Mesenchymal stem cell (in vitro differentiated cells and primary cell): Measurements from ENCODE around the gene UNC13B.

Experiments used
- DNase-seq: peaks from one replicate; pipeline ENCODE4 v3.0.0-alpha.2; 2013
- H2AFZ ChIP-seq: one replicate; pipeline ENCODE4 v1.6.1; 2013; ENCODE audit warnings: low read depth, mild to moderate bottlenecking, control low read depth, inconsistent platforms, low read length, moderate library complexity
- H2AK5ac ChIP-seq: 2 replicates; pipeline ENCODE4 v1.6.1; 2013; ENCODE audit warnings: low read length, moderate library complexity, mild to moderate bottlenecking, inconsistent platforms; ENCODE audit not compliant: severe bottlenecking
- H2BK120ac ChIP-seq: one replicate; pipeline ENCODE4 v1.6.1; 2013; ENCODE audit warnings: low read depth, mild to moderate bottlenecking, inconsistent platforms, low read length, moderate library complexity
- H2BK12ac ChIP-seq, 2 experiments: one replicate each; pipeline ENCODE4 v1.6.1; 2013; ENCODE audit warnings: inconsistent platforms in 2 of 2, low read length in 2 of 2, mild to moderate bottlenecking in 2 of 2, moderate library complexity in 2 of 2, control low read depth in 1 of 2
- H2BK15ac ChIP-seq: one replicate; pipeline ENCODE4 v1.6.1; 2013; ENCODE audit warnings: mild to moderate bottlenecking, low read depth, inconsistent platforms; ENCODE audit not compliant: poor library complexity, severe bottlenecking
- H2BK5ac ChIP-seq: 2 replicates; pipeline ENCODE4 v1.6.1; 2013; ENCODE audit warnings: low read depth, mild to moderate bottlenecking, low read length, control low read depth, inconsistent platforms; ENCODE audit not compliant: poor library complexity, severe bottlenecking
- H3K14ac ChIP-seq, 2 experiments: one replicate each; pipeline ENCODE4 v1.6.1; 2013; ENCODE audit warnings: inconsistent platforms in 2 of 2, low read length in 2 of 2, control low read depth in 1 of 2, mild to moderate bottlenecking in 1 of 2, moderate library complexity in 1 of 2
- H3K18ac ChIP-seq, 2 experiments: one replicate each; pipeline ENCODE4 v1.6.1; 2013; ENCODE audit warnings: inconsistent platforms in 2 of 2, low read length in 2 of 2, control low read depth in 1 of 2, low read depth in 1 of 2, mild to moderate bottlenecking in 1 of 2
- H3K23ac ChIP-seq, 2 experiments: one replicate each; pipeline ENCODE4 v1.6.1; 2013; ENCODE audit warnings: inconsistent platforms in 2 of 2, low read length in 2 of 2, mild to moderate bottlenecking in 2 of 2, moderate library complexity in 2 of 2, control low read depth in 1 of 2
- H3K27ac ChIP-seq: 2 replicates; pipeline ENCODE4 v1.5.1; 2013; ENCODE audit warnings: mild to moderate bottlenecking, moderate library complexity, low read length, control low read depth, inconsistent platforms; ENCODE audit not compliant: poor library complexity, severe bottlenecking
- H3K27me3 ChIP-seq, 2 experiments: 2 replicates each; pipeline versions ENCODE4 v1.6.1 to v1.7.0; 2013; ENCODE audit warnings: low read length in 2 of 2, mild to moderate bottlenecking in 2 of 2, moderate library complexity in 2 of 2, control low read depth in 1 of 2, inconsistent platforms in 1 of 2; ENCODE audit not compliant: control insufficient read depth in 1 of 2, insufficient read depth in 1 of 2
- H3K36me3 ChIP-seq, 2 experiments: 2 replicates each; pipeline versions ENCODE4 v1.6.1 to v1.7.0; 2013; ENCODE audit warnings: low read length in 2 of 2, control low read depth in 1 of 2, inconsistent platforms in 1 of 2, low read depth in 1 of 2, mild to moderate bottlenecking in 1 of 2; ENCODE audit not compliant: insufficient read depth in 2 of 2, control insufficient read depth in 1 of 2
- H3K4ac ChIP-seq, 2 experiments: one replicate each; pipeline ENCODE4 v1.6.1; 2013; ENCODE audit warnings: inconsistent platforms in 2 of 2, low read length in 2 of 2, mild to moderate bottlenecking in 2 of 2, moderate library complexity in 2 of 2, control low read depth in 1 of 2, low read depth in 1 of 2
- H3K4me1 ChIP-seq: 2 replicates; pipeline ENCODE4 v1.6.1; 2013; ENCODE audit warnings: low read depth, low read length, control low read depth; ENCODE audit not compliant: control insufficient read depth, insufficient read depth
- H3K4me2 ChIP-seq: 2 replicates; pipeline ENCODE4 v1.6.1; 2013; ENCODE audit warnings: low read length, mild to moderate bottlenecking, inconsistent platforms; ENCODE audit not compliant: poor library complexity, severe bottlenecking
- H3K4me3 ChIP-seq, 2 experiments: 2 replicates each; pipeline versions ENCODE4 v1.5.1 to v1.7.0; 2013; ENCODE audit warnings: low read length in 2 of 2, mild to moderate bottlenecking in 2 of 2, control low read depth in 1 of 2, low read depth in 1 of 2; ENCODE audit not compliant: insufficient read depth in 1 of 2
- H3K79me1 ChIP-seq: replicated peaks from 2 replicates; pipeline ENCODE4 v1.6.1; 2013; ENCODE audit warnings: mild to moderate bottlenecking, control low read depth, low read length, inconsistent platforms; ENCODE audit not compliant: poor library complexity, severe bottlenecking
- H3K9ac ChIP-seq: 2 replicates; pipeline ENCODE4 v1.7.0; 2013; ENCODE audit warnings: mild to moderate bottlenecking, low read length, moderate library complexity
- H3K9me3 ChIP-seq: 2 replicates; pipeline ENCODE4 v1.7.0; 2013; ENCODE audit warnings: mild to moderate bottlenecking, low read length; ENCODE audit not compliant: control insufficient read depth
- H4K8ac ChIP-seq: one replicate; pipeline ENCODE4 v1.6.1; 2013; ENCODE audit warnings: inconsistent platforms, mild to moderate bottlenecking, low read length, moderate library complexity
- H4K91ac ChIP-seq: one replicate; pipeline ENCODE4 v1.6.1; 2013; ENCODE audit warnings: mild to moderate bottlenecking, low read length, inconsistent platforms
- WGBS: methylation state at CpG from one replicate; pipeline ENCODE4 v1.1.7; 2013; ENCODE audit warnings: mixed read lengths; 5-methylcytosine and 5-hydroxymethylcytosine counted together

Gene UNC13B

GRCh38 chr9:35229066-35229778, 67.4 kb downstream of the UNC13B start:
- Histone ChIP-seq H3K4me2 (no peak overlapping the region), H3K27ac (no peak overlapping the region), H3K27me3 (no peaks in the 10 kb centered on the region), H3K79me1 (peaks cover 12% of the 10 kb centered on the region), H2BK12ac (no peak overlapping the region), H3K4me1 (no peaks in the 10 kb centered on the region), H4K8ac (no peak overlapping the region), H3K23ac (no peak overlapping the region), H4K91ac (no peak overlapping the region), H2AFZ (no peak overlapping the region), H3K36me3 (no peaks in the 10 kb centered on the region), H3K18ac (no peak overlapping the region), H3K4ac (no peak overlapping the region), H2BK120ac (no peak overlapping the region), H2AK5ac (no peak overlapping the region), H2BK15ac (no peak overlapping the region), H3K4me3 (no peak overlapping the region), H2BK5ac (no peak overlapping the region), H3K9me3 (peaks cover 5% of the 10 kb centered on the region), H3K9ac (no peak overlapping the region), H3K14ac (no peak overlapping the region)
- 80% methylated on average over 1 of the region's 1 CpG for WGBS
- no peak for DNase-seq

DNA sequence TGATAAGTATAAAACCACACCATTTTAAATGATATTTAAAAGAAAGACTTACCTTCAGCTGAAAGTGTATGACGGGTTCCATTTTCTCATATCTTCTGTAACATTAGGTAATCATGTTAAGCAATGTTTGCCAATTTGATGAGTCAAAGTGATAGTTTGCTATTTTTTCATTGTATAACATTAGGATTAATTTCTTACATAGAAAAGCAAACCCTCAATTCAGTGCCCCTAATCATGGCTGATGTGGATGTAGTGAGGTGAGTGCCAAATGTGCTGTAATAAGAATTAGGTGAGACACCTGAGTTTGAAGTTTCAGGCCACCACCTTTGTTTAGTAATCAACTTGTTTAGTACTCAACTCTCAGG, 68.0 kb downstream of the UNC13B start:
- no peaks in the 10 kb centered on the region for H3K27me3 ChIP-seq
- no peak overlapping the region for H3K9ac ChIP-seq
- peaks cover 5% of the 10 kb centered on the region for H3K9me3 ChIP-seq
- H2BK15ac ChIP-seq, result no peak overlapping the region
- H2BK12ac ChIP-seq, result no peak overlapping the region
- H3K4me2 ChIP-seq, result no peak overlapping the region
- peaks cover 10% of the 10 kb centered on the region for H3K79me1 ChIP-seq
- H3K4me1 ChIP-seq, result no peaks in the 10 kb centered on the region
- H3K4me3 ChIP-seq, result no peak overlapping the region
- DNase-seq, result no peak
- H3K4ac ChIP-seq, result no peak overlapping the region
- no peak overlapping the region for H4K91ac ChIP-seq
- H4K8ac ChIP-seq, result no peak overlapping the region
- no peaks in the 10 kb centered on the region for H3K36me3 ChIP-seq
- H3K23ac ChIP-seq, result no peak overlapping the region
- H2AK5ac ChIP-seq, result no peak overlapping the region
- no peak overlapping the region for H2BK5ac ChIP-seq
- no peak overlapping the region for H2BK120ac ChIP-seq
- no peak overlapping the region for H3K18ac ChIP-seq
- H2AFZ ChIP-seq, result no peak overlapping the region
- H3K14ac ChIP-seq, result no peak overlapping the region
- no CpG with 5 or more reads among the region's 1 CpG for WGBS
- H3K27ac ChIP-seq, result no peak overlapping the region

DNA sequence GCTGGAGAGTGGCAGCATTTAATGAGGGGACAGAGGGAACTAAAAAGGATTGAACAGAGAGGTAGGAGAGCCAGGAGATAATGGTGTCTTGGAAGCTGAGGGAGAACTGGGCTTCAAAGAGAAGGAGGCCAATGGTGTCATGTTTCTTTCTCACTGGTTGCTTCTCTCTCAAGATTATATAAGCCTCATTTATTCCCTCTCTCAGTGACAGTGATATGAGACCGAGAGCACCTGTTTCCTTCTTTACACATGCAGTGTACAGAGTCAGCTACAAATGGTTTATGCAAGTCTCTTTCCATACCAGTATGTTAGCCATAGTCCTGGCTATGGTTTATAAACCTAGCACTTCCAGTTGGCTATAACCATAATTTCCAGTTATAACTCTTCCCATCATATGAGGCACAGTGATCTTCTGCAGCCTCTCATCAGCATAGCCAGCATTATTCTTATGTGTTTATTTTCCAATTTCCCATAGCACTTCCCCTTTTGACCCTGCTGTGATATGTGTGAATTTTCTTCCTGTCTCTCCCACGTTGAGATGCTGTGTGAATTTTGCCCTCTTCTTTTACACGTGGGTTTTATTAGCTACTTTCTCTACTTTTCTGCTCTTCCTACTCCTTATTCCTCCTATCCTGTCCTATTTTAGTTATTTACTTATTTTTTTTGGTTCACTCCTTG, 71.2 kb downstream of the UNC13B start:
- H3K36me3 ChIP-seq, result no peaks in the 10 kb centered on the region
- H3K23ac ChIP-seq, result no peak overlapping the region
- no peaks in the 10 kb centered on the region for H3K9me3 ChIP-seq
- H3K18ac ChIP-seq, result no peak overlapping the region
- no peak overlapping the region for H2AFZ ChIP-seq
- no peak overlapping the region for H3K4me2 ChIP-seq
- no peak overlapping the region for H2BK120ac ChIP-seq
- H3K4me1 ChIP-seq, result no peaks in the 10 kb centered on the region
- no peak overlapping the region for H2BK12ac ChIP-seq
- no peak overlapping the region for H2BK15ac ChIP-seq
- H3K9ac ChIP-seq, result no peak overlapping the region
- H3K27me3 ChIP-seq, result no peaks in the 10 kb centered on the region
- no peak overlapping the region for H3K14ac ChIP-seq
- H2AK5ac ChIP-seq, result no peak overlapping the region
- no peak for DNase-seq
- WGBS, result 80% methylated on average over 3 of the region's 3 CpGs
- H2BK5ac ChIP-seq, result no peak overlapping the region
- no peak overlapping the region for H3K27ac ChIP-seq
- no peak overlapping the region for H4K8ac ChIP-seq
- H4K91ac ChIP-seq, result no peak overlapping the region
- H3K4me3 ChIP-seq, result no peak overlapping the region
- H3K4ac ChIP-seq, result no peak overlapping the region
- H3K79me1 ChIP-seq, result no peaks in the 10 kb centered on the region

DNA sequence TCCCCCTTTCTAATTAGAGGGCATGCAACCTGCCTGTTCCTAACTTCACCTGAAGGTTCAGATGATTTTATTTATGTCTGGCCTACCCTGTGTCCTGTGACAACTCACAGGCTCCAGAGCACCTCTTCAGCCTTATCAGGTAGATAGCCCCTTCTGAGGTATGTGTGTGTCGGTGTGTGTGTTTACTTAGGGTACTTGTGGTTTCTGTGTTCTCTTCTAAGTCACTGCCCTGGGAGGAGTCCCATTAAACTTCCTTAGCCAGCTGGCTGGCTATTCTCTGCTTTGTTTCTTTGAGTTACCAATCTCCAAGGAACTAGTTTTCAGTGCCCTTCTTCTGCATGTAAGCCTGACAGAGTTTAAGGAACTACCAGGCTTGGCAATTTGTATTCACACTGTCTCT, 74.9 kb downstream of the UNC13B start:
- Histone ChIP-seq H3K36me3 (no peaks in the 10 kb centered on the region), H2BK15ac (no peak overlapping the region), H3K18ac (no peak overlapping the region), H3K27me3 (no peaks in the 10 kb centered on the region), H2BK120ac (no peak overlapping the region), H3K4me2 (no peak overlapping the region), H3K9me3 (peaks cover 4% of the 10 kb centered on the region), H4K8ac (no peak overlapping the region), H2BK12ac (no peak overlapping the region), H4K91ac (no peak overlapping the region), H3K27ac (no peak overlapping the region), H2AK5ac (no peak overlapping the region), H3K23ac (no peak overlapping the region), H3K4me3 (no peak overlapping the region), H3K9ac (no peak overlapping the region), H2BK5ac (no peak overlapping the region), H3K14ac (no peak overlapping the region), H2AFZ (no peak overlapping the region), H3K4me1 (no peaks in the 10 kb centered on the region), H3K4ac (no peak overlapping the region), H3K79me1 (no peaks in the 10 kb centered on the region)
- no peak for DNase-seq
- no CpG with 5 or more reads among the region's 1 CpG for WGBS
